ENCODE measurements around the gene CMIP.

DNA sequence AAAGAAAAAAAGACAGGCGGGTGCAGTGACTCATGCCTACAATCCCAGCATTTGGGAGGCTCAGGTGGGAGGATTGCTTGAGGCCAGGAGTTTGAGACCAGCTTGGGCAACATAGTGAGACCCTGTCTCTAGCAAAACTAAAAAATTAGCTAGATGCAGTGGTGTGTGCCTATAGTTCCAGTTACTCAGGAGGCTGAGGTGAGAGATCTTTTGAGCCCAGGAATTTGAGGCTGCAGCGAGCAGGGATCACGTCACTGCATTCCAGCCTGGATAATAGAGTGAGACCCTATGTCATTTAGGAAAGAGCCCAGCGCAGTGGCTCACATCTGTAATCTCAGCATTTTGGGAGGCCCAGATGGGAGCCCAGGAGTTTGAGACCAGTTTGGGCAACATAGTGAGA, 126.6 kb downstream of the CMIP start:
- TF ChIP-seq CTCF (IDR thresholded peaks at IDR 0.05) = no peak
- TF ChIP-seq POLR2A (IDR thresholded peaks at IDR 0.05) = no peak

Measured in right lobe of liver (tissue), 4 donors.